Uterus (tissue), 4 donors: Measurements from ENCODE around the gene SMIM3. TPM values are rescaled to one million over a fixed set of nuclear protein-coding genes. Genes with fewer than 3 reads are reported as not detected.

Experiments
- DNase-seq, 2 donors: peaks; one replicate each; pipeline ENCODE4 v3.0.0-alpha.2; 2019 to 2020
- H3K27ac ChIP-seq, 2 donors: fragments of 200-600 bp; sonication (generic); 1 replicate in 1 of 2; 2 replicates in 1 of 2; pipeline ENCODE4 v1.5.1; 2016 to 2018
- H3K27me3 ChIP-seq, 2 donors: fragments of 200-600 bp; sonication (generic); one replicate each; pipeline ENCODE4 v1.5.1; 2018 to 2019; ENCODE audit warnings: control low read depth in 1 of 2
- H3K36me3 ChIP-seq, 2 donors: fragments of 200-600 bp; sonication (generic); one replicate each; pipeline ENCODE4 v1.5.1; 2019; ENCODE audit warnings: control low read depth in 1 of 2
- H3K4me1 ChIP-seq, 2 donors: fragments of 200-600 bp; sonication (generic); one replicate each; pipeline ENCODE4 v1.5.1; 2018 to 2019; ENCODE audit warnings: control low read depth in 1 of 2
- H3K4me3 ChIP-seq, 2 donors: fragments of 200-600 bp; sonication (generic); 1 replicate in 1 of 2; 2 replicates in 1 of 2; pipeline ENCODE4 v1.5.1; 2018 to 2019; ENCODE audit warnings: mild to moderate bottlenecking in 1 of 2
- H3K9me3 ChIP-seq, 2 donors: fragments of 200-600 bp; sonication (generic); one replicate each; pipeline ENCODE4 v1.5.1; 2019; ENCODE audit warnings: control low read depth in 1 of 2
- POLR2A ChIP-seq, 2 donors: fragments of 450-650 bp; IDR thresholded peaks; one replicate each; pipeline ENCODE4 v1.6.1; 2016; ENCODE audit warnings: antibody characterized with exemption in 2 of 2, mild to moderate bottlenecking in 1 of 2, moderate library complexity in 1 of 2
- intact Hi-C: fragments of 100-400 bp; cut with DNase I; formaldehyde crosslinking; loops from one replicate; pipeline ENCODE4 v1.15.1; 2023; ENCODE audit warnings: low total_unique reads
- total RNA-seq, 4 donors: library from RNA; depleted of rRNA in 3 of 4; stranded (reverse); fragments of >200 nt in 3 of 4; gene quantifications; one replicate each; pipeline versions ENCODE4 v1.1.0 to v1.2.4, GENCODE V29; 2014 to 2023
- TF ChIP-seq, protein P1 (sequence below), 4 experiments: fragments of 200-600 bp in 2 of 4; fragments of 450-650 bp in 2 of 4; sonication (generic) in 2 of 4; IDR thresholded peaks; one replicate each; pipeline ENCODE4 v1.5.1; 2016 to 2019; ENCODE audit warnings: antibody characterized with exemption in 4 of 4, mild to moderate bottlenecking in 2 of 4, moderate library complexity in 1 of 4
- donor health status: DM: yes; HTN: yes; CAD: no.

The SMIM3 gene, protein sequence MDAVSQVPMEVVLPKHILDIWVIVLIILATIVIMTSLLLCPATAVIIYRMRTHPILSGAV
- 10 to 100 TPM in 3 of 4 donors, 1 to 10 TPM in 1; 2.6 to 55.9 (median 32.1) TPM for total RNA-seq

DNA sequence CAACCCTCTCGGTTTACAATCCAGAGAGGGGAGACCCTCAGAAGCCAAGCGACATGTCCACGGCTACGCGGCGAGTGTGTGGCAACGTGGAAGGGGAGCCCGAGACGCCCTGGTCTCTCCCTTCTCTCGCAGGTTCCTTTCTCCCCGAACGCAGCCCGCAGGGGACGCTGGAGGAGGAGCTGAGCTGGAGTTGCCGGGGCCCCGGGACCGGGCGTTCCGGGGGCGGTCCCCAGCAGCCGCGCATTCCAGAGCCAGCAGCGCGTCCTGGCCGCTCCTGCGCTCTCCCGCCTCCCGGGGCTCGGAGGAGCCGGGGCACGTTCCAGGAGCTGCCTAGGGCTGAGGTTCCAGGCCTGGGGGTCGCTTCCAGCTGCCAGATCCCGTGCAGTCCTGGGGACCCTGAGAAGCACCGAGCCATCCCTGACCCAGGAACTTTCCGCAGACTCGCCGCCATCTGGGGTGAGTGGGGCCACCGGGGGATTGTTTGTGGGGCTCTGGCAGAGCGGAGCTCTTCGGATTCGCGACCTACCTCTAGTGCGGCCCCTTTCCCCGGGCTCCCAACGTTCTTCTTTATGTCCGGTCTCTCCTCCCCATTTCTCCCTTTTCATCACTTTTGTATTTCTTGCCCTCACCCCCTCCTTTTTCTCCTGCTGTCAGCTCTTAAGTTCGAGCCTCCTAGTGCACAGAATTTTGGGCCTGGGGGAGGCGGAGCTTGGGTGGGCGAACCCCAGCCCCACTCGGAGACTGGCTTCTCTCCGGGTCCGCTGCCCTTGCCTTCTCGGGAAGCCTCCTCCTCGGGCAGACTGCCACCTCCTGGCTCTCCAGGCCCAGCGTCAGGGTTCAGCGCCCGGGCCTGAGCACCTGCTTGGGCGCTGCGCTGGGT, at the start of gene SMIM3:
TSS of gene SMIM3 (plus strand) at position 241 of the 880 bp plus-strand sequence. CDS start 16,684 bp downstream, outside the sequence.
- no peaks in the 10 kb centered on the region for H3K36me3 ChIP-seq
- H3K27me3 ChIP-seq: no peaks in the 10 kb centered on the region
- peak in 1 of 2 donors; percentile 66 for TF ChIP-seq POLR2A (IDR thresholded peaks at IDR 0.05)
- TF ChIP-seq, protein P1, sequence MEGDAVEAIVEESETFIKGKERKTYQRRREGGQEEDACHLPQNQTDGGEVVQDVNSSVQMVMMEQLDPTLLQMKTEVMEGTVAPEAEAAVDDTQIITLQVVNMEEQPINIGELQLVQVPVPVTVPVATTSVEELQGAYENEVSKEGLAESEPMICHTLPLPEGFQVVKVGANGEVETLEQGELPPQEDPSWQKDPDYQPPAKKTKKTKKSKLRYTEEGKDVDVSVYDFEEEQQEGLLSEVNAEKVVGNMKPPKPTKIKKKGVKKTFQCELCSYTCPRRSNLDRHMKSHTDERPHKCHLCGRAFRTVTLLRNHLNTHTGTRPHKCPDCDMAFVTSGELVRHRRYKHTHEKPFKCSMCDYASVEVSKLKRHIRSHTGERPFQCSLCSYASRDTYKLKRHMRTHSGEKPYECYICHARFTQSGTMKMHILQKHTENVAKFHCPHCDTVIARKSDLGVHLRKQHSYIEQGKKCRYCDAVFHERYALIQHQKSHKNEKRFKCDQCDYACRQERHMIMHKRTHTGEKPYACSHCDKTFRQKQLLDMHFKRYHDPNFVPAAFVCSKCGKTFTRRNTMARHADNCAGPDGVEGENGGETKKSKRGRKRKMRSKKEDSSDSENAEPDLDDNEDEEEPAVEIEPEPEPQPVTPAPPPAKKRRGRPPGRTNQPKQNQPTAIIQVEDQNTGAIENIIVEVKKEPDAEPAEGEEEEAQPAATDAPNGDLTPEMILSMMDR (IDR thresholded peaks at IDR 0.05): peak; percentile 5 to 48 (median 34)
- intact Hi-C loops: no loop called here
- H3K9me3 ChIP-seq: no peaks in the 10 kb centered on the region
- peak within 1 kb of the TSS; percentile 81 to 86 for H3K27ac ChIP-seq
- DNase-seq: peak; percentile 80 to 87
- peak within 1 kb of the TSS; percentile 60 to 61 for H3K4me3 ChIP-seq
- no peaks in the 10 kb centered on the region for H3K4me1 ChIP-seq

DNA sequence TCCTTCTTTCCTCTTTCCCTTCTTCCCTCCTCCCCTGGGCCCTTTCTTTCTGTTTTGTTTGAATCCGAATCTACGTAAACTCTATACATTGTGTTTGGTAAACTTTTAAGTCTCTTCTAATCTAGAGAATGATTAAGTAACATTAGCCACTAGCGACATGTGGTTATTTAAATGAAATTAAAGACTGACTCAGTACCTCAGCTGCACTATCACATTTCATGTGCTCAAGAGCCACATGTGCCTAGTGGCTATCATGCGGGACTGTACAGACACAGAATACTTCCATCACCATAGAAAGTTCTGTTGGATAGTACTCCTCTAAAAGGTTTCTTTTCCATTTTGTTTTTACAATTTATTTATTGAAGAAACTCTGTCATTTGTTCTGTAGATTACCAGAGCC, 48.7 kb upstream of the SMIM3 start:
- intact Hi-C loops: no loop called here
- Histone ChIP-seq H3K36me3 (peaks cover 0 to 4% of the 10 kb centered on the region in 2 donors), H3K9me3 (no peaks in the 10 kb centered on the region)

DNA sequence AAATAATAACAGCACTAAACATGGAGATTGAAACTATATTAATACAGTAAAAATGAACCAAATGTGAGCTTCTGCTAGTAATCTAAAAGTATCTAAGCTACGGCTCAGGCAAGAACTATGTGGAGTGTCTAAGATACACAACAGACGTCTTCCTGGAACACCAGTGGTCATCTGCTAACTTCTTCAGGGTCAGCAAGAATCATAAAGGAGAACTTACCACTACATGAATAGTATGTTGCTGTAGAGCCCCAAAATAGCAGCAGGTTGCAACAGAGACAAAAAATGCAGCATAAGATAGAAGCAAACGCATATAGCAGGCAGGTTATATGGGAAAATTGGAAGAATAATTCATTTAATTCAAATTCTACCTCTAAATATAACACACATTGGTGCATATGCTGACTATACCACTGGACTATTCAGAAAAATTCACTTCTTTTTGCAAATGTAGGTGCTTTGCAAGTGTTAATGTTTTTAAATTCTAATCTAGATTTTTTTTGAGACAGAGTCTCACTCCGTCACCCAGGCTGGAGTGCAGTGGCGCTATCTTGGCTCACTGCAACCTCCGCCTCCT, 46.8 kb upstream of the SMIM3 start:
- Histone ChIP-seq H3K36me3 (peaks cover 0 to 4% of the 10 kb centered on the region in 2 donors), H3K4me3 (no peak overlapping the region), H3K4me1 (no peaks in the 10 kb centered on the region), H3K9me3 (no peaks in the 10 kb centered on the region), H3K27ac (no peak overlapping the region), H3K27me3 (no peaks in the 10 kb centered on the region)
- intact Hi-C loops: no loop called here
- TF ChIP-seq, protein P1 (IDR thresholded peaks at IDR 0.05): no peak
- TF ChIP-seq POLR2A (IDR thresholded peaks at IDR 0.05): no peak
- no peak for DNase-seq

More for the DNA sequence above, 48.7 kb upstream of the SMIM3 start:
- no peaks in the 10 kb centered on the region for H3K27me3 ChIP-seq
- DNase-seq: no peak
- no peak overlapping the region for H3K4me3 ChIP-seq
- H3K27ac ChIP-seq: no peak overlapping the region
- no peaks in the 10 kb centered on the region for H3K4me1 ChIP-seq
- no peak for TF ChIP-seq POLR2A (IDR thresholded peaks at IDR 0.05)
- TF ChIP-seq, protein P1 (IDR thresholded peaks at IDR 0.05): no peak

DNA sequence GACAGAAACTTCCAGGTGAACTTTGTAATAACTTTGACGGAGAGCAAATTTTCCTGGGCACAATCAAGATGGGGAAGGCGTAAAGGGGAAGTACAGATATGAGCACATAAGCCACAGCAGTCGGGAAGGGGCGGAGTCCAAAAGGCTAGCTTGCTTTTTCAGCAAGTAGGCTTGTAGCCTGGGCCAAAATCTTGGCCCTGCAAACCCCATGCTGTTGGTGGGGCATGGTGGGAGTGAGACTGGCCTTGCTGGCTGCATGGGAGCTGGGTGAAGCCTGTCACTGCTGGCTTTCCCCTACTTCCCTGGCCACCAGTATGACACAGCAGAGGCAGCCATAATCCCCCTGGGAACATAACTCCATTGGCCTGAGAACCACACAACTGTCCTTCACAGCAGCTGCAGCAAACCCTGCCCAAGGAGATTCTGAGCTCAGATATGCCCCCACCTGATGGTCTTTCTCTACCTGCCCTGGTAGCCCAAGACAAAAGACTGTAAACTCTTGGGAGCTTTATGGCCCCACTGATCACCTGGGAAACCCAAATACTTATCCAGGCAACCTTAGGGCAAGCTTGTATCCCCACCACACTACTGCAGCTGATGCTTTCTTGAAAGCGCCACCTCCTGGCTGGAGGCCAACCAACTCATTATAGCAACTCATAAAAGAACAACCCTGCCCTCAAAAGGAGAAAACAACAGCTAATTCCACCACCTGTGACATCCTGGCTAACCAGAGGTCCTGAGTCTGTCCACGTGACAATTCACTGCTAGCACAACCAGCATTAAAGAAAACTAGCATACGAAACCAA, 43.8 kb upstream of the SMIM3 start:
- no peaks in the 10 kb centered on the region for H3K9me3 ChIP-seq
- no peak overlapping the region for H3K27ac ChIP-seq
- H3K27me3 ChIP-seq: no peaks in the 10 kb centered on the region
- no peak for DNase-seq
- no peak overlapping the region for H3K4me3 ChIP-seq
- H3K4me1 ChIP-seq: no peaks in the 10 kb centered on the region
- H3K36me3 ChIP-seq: peaks cover 0 to 4% of the 10 kb centered on the region in 2 donors
- TF ChIP-seq POLR2A (IDR thresholded peaks at IDR 0.05): no peak
- TF ChIP-seq, protein P1 (IDR thresholded peaks at IDR 0.05): no peak
- intact Hi-C loops: no loop called here
